T47D (cell line): ENCODE results near the gene DDX25.
"Not testable (repeated sequence)": the region's sequence is repeated elsewhere in the genome, so short reads cannot be mapped to it uniquely, and the experiment has no call there.

ENCODE experiments used
- DNase-seq, 2 experiments: peaks; one replicate each; pipeline versions ENCODE4 v3.0.0 to v3.0.0-alpha.2; 2011 to 2012; ENCODE audit warnings: low read depth in 1 of 2, low spot score in 1 of 2
- JUND ChIP-seq: IDR thresholded peaks from 2 replicates; pipeline ENCODE4 v1.6.1; 2012; ENCODE audit warnings: low read depth
- in situ Hi-C: cut with HindIII; loops from 2 replicates; pipeline ENCODE4 v1.10.0; 2016; ENCODE audit warnings: low sequenced_read_pairs, low pct_unique_long_range_greater_than_20kb

The DDX25 gene

GRCh38 chr11:125887373-125888324 is 16.7 kb upstream of the DDX25 start, which contains the start of gene HYLS1:
HYLS1 (plus strand) TSS chr11:125887668; CDS start chr11:125899369, 11,701 bp downstream.
- in situ Hi-C loops: no loop called here
- DNase-seq: peak; percentile 97 to 100
- TF ChIP-seq JUND: no peak

GRCh38 chr11:125890447-125891100 is 13.7 kb upstream of the DDX25 start:
- no peak for DNase-seq
- in situ Hi-C loops: no loop called here
- TF ChIP-seq JUND: no peak

GRCh38 chr11:125892071-125892470 is 12.2 kb upstream of the DDX25 start:
- DNase-seq: no peak
- in situ Hi-C loops: no loop called here
- no peak for TF ChIP-seq JUND

- DNase-seq: no peak
- in situ Hi-C loops: no loop called here
- TF ChIP-seq JUND: peak; percentile 63; the same call in 1 of the 2 replicates
Observed at GRCh38 chr11:125892994-125893393, 11.3 kb upstream of the DDX25 start.

GRCh38 chr11:125901872-125902271 is 2.4 kb upstream of the DDX25 start:
- DNase-seq: no peak
- TF ChIP-seq JUND: no peak
- in situ Hi-C loops: loop anchor here (25.0 kb wide), 1 partner anchor 285 kb away; no protein-coding TSS in a partner anchor

DNA sequence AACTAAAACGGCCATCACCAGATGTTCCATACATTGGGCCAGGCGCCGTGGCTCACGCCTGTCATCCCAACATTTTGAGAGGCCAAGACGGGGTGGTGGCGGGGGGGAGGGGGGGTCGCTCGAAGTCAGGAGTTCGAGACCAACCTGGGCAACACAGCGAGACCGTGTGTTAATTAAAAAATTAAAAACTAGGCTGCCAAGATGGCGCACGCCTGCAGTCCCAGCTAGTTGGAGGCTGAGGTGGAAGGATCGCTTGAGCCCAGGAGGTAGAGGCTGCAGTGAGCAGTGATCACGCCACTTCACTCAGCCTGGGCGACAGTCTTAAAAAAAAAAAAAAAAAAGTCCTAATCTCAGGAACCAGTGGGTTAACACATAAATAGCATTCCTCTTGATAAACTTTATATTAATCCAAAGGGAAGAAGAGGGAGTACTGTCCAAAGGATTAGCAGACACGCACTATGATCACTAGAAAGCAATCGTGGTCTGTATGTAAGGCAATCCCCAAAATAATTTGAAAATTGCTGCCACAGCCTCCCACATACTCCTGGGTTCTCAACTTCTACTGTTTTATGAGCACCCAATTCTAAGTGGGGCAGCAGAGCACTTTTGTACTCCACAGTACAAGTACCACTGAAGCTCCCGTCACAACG is 1.9 kb upstream of the DDX25 start:
- DNase-seq: peak; percentile 20 to 34
- TF ChIP-seq JUND: no peak
- in situ Hi-C loops: loop anchor here (25.0 kb wide), 1 partner anchor 285 kb away; no protein-coding TSS in a partner anchor

GRCh38 chr11:125902927-125903710 is 1.2 kb upstream of the DDX25 start, which contains the start of gene PUS3:
PUS3 (minus strand) TSS chr11:125903206; CDS start chr11:125896284, 6,922 bp downstream.
- in situ Hi-C loops: loop anchor here (25.0 kb wide), 1 partner anchor 284 kb away; no protein-coding TSS in a partner anchor
- TF ChIP-seq JUND: no peak
- DNase-seq: peak; percentile 96 to 97

GRCh38 chr11:125904678-125905077 is 370 bp downstream of the DDX25 start:
- no peak for TF ChIP-seq JUND
- DNase-seq: no peak
- in situ Hi-C loops: loop anchor here (25.0 kb wide), 1 partner anchor 283 kb away; no protein-coding TSS in a partner anchor

GRCh38 chr11:125910226-125910849 is 6.0 kb downstream of the DDX25 start:
- no peak for DNase-seq
- in situ Hi-C loops: loop anchor here (25.0 kb wide), 1 partner anchor 277 kb away; no protein-coding TSS in a partner anchor
- no peak for TF ChIP-seq JUND

GRCh38 chr11:125914601-125915000 is 10.3 kb downstream of the DDX25 start:
- in situ Hi-C loops: loop anchor here (25.0 kb wide), 1 partner anchor 273 kb away; no protein-coding TSS in a partner anchor
- not testable (repeated sequence) for DNase-seq
